Endothelial cell of umbilical vein (primary cell): Measurements from ENCODE around the gene ITGB2. TPM values are rescaled to one million over a fixed set of nuclear protein-coding genes. Genes with fewer than 3 reads are reported as not detected.

ENCODE experiments used
- BruUV-seq: library from RNA; stranded (reverse); fragments of 400-500 nt; replicated peaks from 2 replicates; lab custom pipeline; 2021; lab: Mats Ljungman, UMichigan
- CTCF ChIA-PET: fragments of 300-600, 350-600 bp; sonication (Branson Sonifier 250); formaldehyde crosslinking; loops from one replicate; lab custom pipeline; 2021; ENCODE audit warnings: antibody characterized with exemption, inconsistent platforms; lab: Charles Lee
- POLR2A ChIA-PET: fragments of 300-600, 350-600 bp; sonication (Branson Sonifier 250); formaldehyde crosslinking; loops from one replicate; lab custom pipeline; 2021; ENCODE audit warnings: antibody characterized with exemption, inconsistent platforms; lab: Charles Lee
- DNase-seq: peaks from one replicate; pipeline ENCODE4 v3.0.0-alpha.2; 2011; ENCODE audit warnings: low read depth, low spot score
- FAIRE-seq: peaks from 2 replicates; lab custom pipeline; 2011; peaks lifted over from hg19 to GRCh38; lab: Jason Lieb, UNC
- H2AFZ ChIP-seq: 2 replicates; pipeline ENCODE4 v1.6.0; 2012; ENCODE audit warnings: low read depth, low read length, control low read depth, inconsistent platforms
- H3K27ac ChIP-seq: 2 replicates; pipeline ENCODE4 v1.5.1; 2011; ENCODE audit warnings: low read depth, mild to moderate bottlenecking, control low read depth, low read length, moderate library complexity; ENCODE audit not compliant: insufficient read depth
- H3K27me3 ChIP-seq, 2 experiments: 2 replicates each; pipeline versions ENCODE4 v1.6.0 to v1.6.1; 2011; ENCODE audit warnings: low read length in 2 of 2, mixed read lengths in 1 of 2; ENCODE audit not compliant: control insufficient read depth in 2 of 2, insufficient read depth in 2 of 2
- H3K36me3 ChIP-seq, 2 experiments: 2 replicates in 1 of 2; 3 replicates in 1 of 2; pipeline ENCODE4 v1.5.1; 2011; ENCODE audit warnings: low read length in 2 of 2, mild to moderate bottlenecking in 1 of 2, moderate library complexity in 1 of 2; ENCODE audit not compliant: control insufficient read depth in 2 of 2, insufficient read depth in 2 of 2; ENCODE audit errors: extremely low read depth in 1 of 2
- H3K4me1 ChIP-seq: 3 replicates; pipeline ENCODE4 v1.5.1; 2011; ENCODE audit warnings: mild to moderate bottlenecking, low read length; ENCODE audit not compliant: control insufficient read depth, insufficient read depth; ENCODE audit errors: extremely low read depth
- H3K4me2 ChIP-seq: 2 replicates; pipeline ENCODE4 v1.6.1; 2011; ENCODE audit warnings: low read length, control low read depth, mixed read lengths; ENCODE audit not compliant: insufficient read depth
- H3K4me3 ChIP-seq, 3 experiments: fragments of 200-600 bp in 1 of 3; sonication (generic), shearing (Covaris generic) in 1 of 3; replicated peaks in 1 of 3; 2 replicates each; pipeline ENCODE4 v1.5.1; 2011 to 2016; ENCODE audit warnings: control low read depth in 3 of 3, low read length in 3 of 3, mild to moderate bottlenecking in 2 of 3, inconsistent platforms in 1 of 3, low read depth in 1 of 3, moderate library complexity in 1 of 3; ENCODE audit not compliant: insufficient read depth in 1 of 3
- H3K79me2 ChIP-seq: 2 replicates; pipeline ENCODE4 v1.6.0; 2012; ENCODE audit warnings: low read length, inconsistent platforms; ENCODE audit not compliant: control insufficient read depth, insufficient read depth
- H3K9ac ChIP-seq: replicated peaks from 2 replicates; pipeline ENCODE3; 2011; ENCODE audit warnings: low read length, control low read depth; ENCODE audit not compliant: insufficient read depth; ENCODE audit errors: extremely low read depth
- H3K9me1 ChIP-seq: replicated peaks from 3 replicates; pipeline ENCODE4 v1.6.0; 2011; ENCODE audit warnings: mild to moderate bottlenecking, low read length; ENCODE audit not compliant: control insufficient read depth, insufficient read depth; ENCODE audit errors: extremely low read depth
- H3K9me3 ChIP-seq: replicated peaks from 2 replicates; pipeline ENCODE4 v1.5.1; 2012; ENCODE audit warnings: low read length, inconsistent platforms; ENCODE audit not compliant: control insufficient read depth, insufficient read depth
- H4K20me1 ChIP-seq: replicated peaks from 2 replicates; pipeline ENCODE3; 2011; ENCODE audit warnings: mild to moderate bottlenecking, low read length; ENCODE audit not compliant: control insufficient read depth, insufficient read depth; ENCODE audit errors: extremely low read depth
- CTCF ChIP-seq, 2 donors: IDR thresholded peaks; 1 replicate in 1 of 2; 2 replicates in 1 of 2; pipeline ENCODE4 v1.5.1; 2011; ENCODE audit warnings: low read length in 2 of 2, mild to moderate bottlenecking in 2 of 2, moderate library complexity in 2 of 2, control low read depth in 1 of 2, inconsistent platforms in 1 of 2, low read depth in 1 of 2; ENCODE audit not compliant: insufficient read depth in 1 of 2; ENCODE audit errors: extremely low read depth in 1 of 2
- EZH2 ChIP-seq: IDR thresholded peaks from 2 replicates; pipeline ENCODE4 v1.6.1; 2012; ENCODE audit warnings: borderline replicate concordance, low read depth, mild to moderate bottlenecking, moderate library complexity, low read length, inconsistent platforms; ENCODE audit not compliant: severe bottlenecking
- FOS ChIP-seq: IDR thresholded peaks from 2 replicates; pipeline ENCODE4 v1.6.1; 2011; ENCODE audit warnings: mild to moderate bottlenecking, low read length, moderate library complexity, borderline replicate concordance; ENCODE audit not compliant: insufficient read depth
- GATA2 ChIP-seq: IDR thresholded peaks from 2 replicates; pipeline ENCODE4 v1.7.0; 2011; ENCODE audit warnings: low read depth, mild to moderate bottlenecking, moderate library complexity, mixed read lengths, low read length; ENCODE audit not compliant: insufficient read length, insufficient read depth
- JUN ChIP-seq: IDR thresholded peaks from 2 replicates; pipeline ENCODE4 v1.6.1; 2011; ENCODE audit warnings: borderline replicate concordance, low read depth; ENCODE audit not compliant: insufficient read length, insufficient read depth
- MYC ChIP-seq: IDR thresholded peaks from one replicate; pipeline ENCODE4 v1.6.1; 2011; ENCODE audit warnings: mild to moderate bottlenecking, low read depth, low read length
- POLR2A ChIP-seq: IDR thresholded peaks from 2 replicates; pipeline ENCODE4 v1.6.1; 2012; ENCODE audit warnings: low read depth, mild to moderate bottlenecking, control low read depth, low read length
- POLR2AphosphoS5 ChIP-seq: IDR thresholded peaks from 2 replicates; pipeline ENCODE4 v1.6.1; 2012; ENCODE audit warnings: low read depth, mild to moderate bottlenecking, control low read depth, low read length, moderate library complexity; ENCODE audit not compliant: insufficient read depth
- dilution Hi-C: fragments of 300-500 bp; cut with MboI; formaldehyde crosslinking; loops from one replicate; pipeline ENCODE4 v1.15.0; 2019; ENCODE audit warnings: low sequenced_read_pairs; ENCODE audit not compliant: extremely low pct_ligation_motif_present
- intact Hi-C: fragments of 100-400 bp; cut with micrococcal nuclease; formaldehyde crosslinking; loops from one replicate; pipeline ENCODE4 v1.10.0; 2022
- polyA plus RNA-seq, 4 experiments: library from polyadenylated mRNA; depleted of rRNA in 3 of 4; stranded (reverse) in 3 of 4; unstranded in 1 of 4; fragments of >200 nt; gene quantifications; 2 replicates each; pipeline versions ENCODE4 v1.2.1 to v1.2.3, GENCODE V29; 2011 to 2012; ENCODE audit warnings: missing spikeins in 1 of 4
- total RNA-seq: library from RNA; stranded (reverse); gene quantifications from 2 replicates; pipeline ENCODE4 v1.2.3, GENCODE V29; 2021
- TF ChIP-seq, protein P1 (sequence below): IDR thresholded peaks from 2 replicates; pipeline ENCODE4 v1.6.1; 2011; ENCODE audit not compliant: insufficient read depth, insufficient read length

ITGB2 gene
- total and polyA plus RNA-seq, 2 donors (not counting 3 experiments of a cell fraction or from before 2014, with no cell fraction given), result 0.39 to 0.91 TPM

GRCh38 chr21:44921928-44922327 is 1.2 kb upstream of the ITGB2 start:
- no peak overlapping the region for H2AFZ ChIP-seq
- no TSS peak for BruUV-seq
- no peaks in the 10 kb centered on the region for H3K9me3 ChIP-seq
- H3K79me2 ChIP-seq, result no peaks in the 10 kb centered on the region
- DNase-seq, result no peak
- no peaks in the 10 kb centered on the region for H3K9me1 ChIP-seq
- H3K27me3 ChIP-seq, result peaks cover 5 to 8% of the 10 kb centered on the region in 2 experiments
- dilution Hi-C loops (no loop called here), intact Hi-C loops (no loop called here)
- H3K27ac ChIP-seq, result no peak overlapping the region
- H4K20me1 ChIP-seq, result no peaks in the 10 kb centered on the region
- no peak overlapping the region for H3K4me3 ChIP-seq
- no peaks in the 10 kb centered on the region for H3K36me3 ChIP-seq
- ChIA-PET CTCF (no interaction called here), POLR2A (no interaction called here)
- no peak for FAIRE-seq
- H3K4me2 ChIP-seq, result no peak overlapping the region
- no peak overlapping the region for H3K9ac ChIP-seq
- TF ChIP-seq, protein P1, sequence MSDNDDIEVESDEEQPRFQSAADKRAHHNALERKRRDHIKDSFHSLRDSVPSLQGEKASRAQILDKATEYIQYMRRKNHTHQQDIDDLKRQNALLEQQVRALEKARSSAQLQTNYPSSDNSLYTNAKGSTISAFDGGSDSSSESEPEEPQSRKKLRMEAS, result no peak
- TF ChIP-seq POLR2AphosphoS5 (no peak), POLR2A (no peak), CTCF (IDR thresholded peaks at IDR 0.05; ENCODE audit: extremely low read depth in 1 of 2, insufficient read depth in 1 of 2, low read depth in 1 of 2, low read length in 2 of 2) (no peak), GATA2 (no peak), MYC (no peak), JUN (no peak), FOS (no peak), EZH2 (no peak)
- peaks cover 11% of the 10 kb centered on the region for H3K4me1 ChIP-seq
